ENCODE data around the gene NCKAP5.
A peak's percentile ranks its signal among the peaks of the same experiment; 100 is the strongest.

The NCKAP5 gene

GRCh38 chr2:132680544-132680943 is 887.7 kb downstream of the NCKAP5 start:
- DNase-seq = peak; percentile 52

- peak; percentile 71 for DNase-seq
Observed at GRCh38 chr2:132678483-132678882, 889.8 kb downstream of the NCKAP5 start.

- DNase-seq = peak; percentile 82
Observed at GRCh38 chr2:132677661-132678060, 890.6 kb downstream of the NCKAP5 start.

- DNase-seq = no peak
Observed at GRCh38 chr2:132676999-132677398, 891.3 kb downstream of the NCKAP5 start.

GRCh38 chr2:132671151-132671835 is 897.0 kb downstream of the NCKAP5 start:
- peak; percentile 89 for DNase-seq

GRCh38 chr2:132670496-132671150 is 897.6 kb downstream of the NCKAP5 start:
- no peak for DNase-seq

GRCh38 chr2:132669908-132670495 is 898.3 kb downstream of the NCKAP5 start, which contains the start of gene LYPD1:
Gene LYPD1, minus strand, starts transcription at chr2:132670205. Its CDS starts 273 bp downstream, at chr2:132669932.
- no peak for DNase-seq

- DNase-seq = no peak
Observed at GRCh38 chr2:132668987-132669907, 899.0 kb downstream of the NCKAP5 start.

- DNase-seq = no peak
Observed at GRCh38 chr2:132668189-132668823, 900.0 kb downstream of the NCKAP5 start.

- DNase-seq = peak; percentile 62
Observed at GRCh38 chr2:132667706-132668105, 900.6 kb downstream of the NCKAP5 start.

GRCh38 chr2:132665401-132666140 is 902.7 kb downstream of the NCKAP5 start:
- DNase-seq = no peak

GRCh38 chr2:132664096-132664495 is 904.2 kb downstream of the NCKAP5 start:
- peak; percentile 11 for DNase-seq

GRCh38 chr2:132662732-132663131 is 905.5 kb downstream of the NCKAP5 start:
- DNase-seq = no peak

- DNase-seq = no peak
Observed at GRCh38 chr2:132659331-132659730, 908.9 kb downstream of the NCKAP5 start.

GRCh38 chr2:132656266-132656975 is 911.8 kb downstream of the NCKAP5 start:
- DNase-seq = peak; percentile 5

GRCh38 chr2:132654968-132655367 is 913.3 kb downstream of the NCKAP5 start:
- no peak for DNase-seq

- DNase-seq = no peak
Observed at GRCh38 chr2:132654335-132654734, 913.9 kb downstream of the NCKAP5 start.

GRCh38 chr2:132652474-132652873 is 915.8 kb downstream of the NCKAP5 start:
- DNase-seq = no peak

GRCh38 chr2:132651115-132652045 is 916.9 kb downstream of the NCKAP5 start:
- DNase-seq = peak; percentile 42

Data from fibroblast of skin of back (primary cell).